Activated CD8-positive, alpha-beta memory T cell treated with anti-CD3 and anti-CD28 coated beads for 48 hours (primary cell): ENCODE data around the gene ANKRD18A.
A peak's percentile ranks its signal among the peaks of the same experiment; 100 is the strongest.

Source experiments
- DNase-seq, 3 experiments: peaks; one replicate each; pipeline ENCODE4 v3.0.0-alpha.2; 2020; ENCODE audit warnings: low read depth in 2 of 3, low spot score in 2 of 3

The ANKRD18A gene

GRCh38 chr9:38620483-38621433 lies at the start of gene ANKRD18A:
Gene ANKRD18A, minus strand, starts transcription at chr9:38620596. Its CDS starts 311 bp downstream, at chr9:38620285.
- DNase-seq = peak; percentile 29 to 50 (median 31)

GRCh38 chr9:38668791-38669466 lies 48.5 kb upstream of the ANKRD18A start:
- DNase-seq = no peak

- no peak for DNase-seq
These were observed 42.6 kb upstream of the ANKRD18A start for GRCh38 chr9:38662763-38663593.

GRCh38 chr9:38659538-38659937 lies 39.1 kb upstream of the ANKRD18A start:
- no peak for DNase-seq

- no peak for DNase-seq
These were observed 36.5 kb upstream of the ANKRD18A start for GRCh38 chr9:38656896-38657295.

GRCh38 chr9:38652486-38652885 lies 32.1 kb upstream of the ANKRD18A start:
- no peak for DNase-seq

GRCh38 chr9:38652044-38652443 lies 31.6 kb upstream of the ANKRD18A start:
- no peak for DNase-seq

GRCh38 chr9:38651400-38652042 lies 31.1 kb upstream of the ANKRD18A start:
- no peak for DNase-seq

- no peak for DNase-seq
These were observed 30.2 kb upstream of the ANKRD18A start for GRCh38 chr9:38650564-38650963.

- no peak for DNase-seq
These were observed 29.5 kb upstream of the ANKRD18A start for GRCh38 chr9:38649731-38650363.

GRCh38 chr9:38644601-38645000 lies 24.2 kb upstream of the ANKRD18A start:
- no peak for DNase-seq

GRCh38 chr9:38643815-38644173 lies 23.4 kb upstream of the ANKRD18A start:
- DNase-seq = no peak

- DNase-seq = no peak
These were observed 22.8 kb upstream of the ANKRD18A start for GRCh38 chr9:38642951-38643814.

- DNase-seq = no peak
These were observed 21.8 kb upstream of the ANKRD18A start for GRCh38 chr9:38641985-38642864.

- no peak for DNase-seq
These were observed 20.7 kb upstream of the ANKRD18A start for GRCh38 chr9:38641142-38641541.

GRCh38 chr9:38639577-38639940 lies 19.2 kb upstream of the ANKRD18A start:
- DNase-seq = no peak

GRCh38 chr9:38638881-38639576 lies 18.6 kb upstream of the ANKRD18A start:
- DNase-seq = no peak

- DNase-seq = no peak
These were observed 13.9 kb upstream of the ANKRD18A start for GRCh38 chr9:38634315-38634714.
